Endometrium (tissue), 2 donors: ENCODE measurements around the gene KLF1.

Experiments
- FAIRE-seq: peaks from 2 replicates; lab custom pipeline; 2012; peaks lifted over from hg19 to GRCh38; lab: Jason Lieb, UNC
- donor health status: control.
- donor health status: control.

The KLF1 gene

DNA sequence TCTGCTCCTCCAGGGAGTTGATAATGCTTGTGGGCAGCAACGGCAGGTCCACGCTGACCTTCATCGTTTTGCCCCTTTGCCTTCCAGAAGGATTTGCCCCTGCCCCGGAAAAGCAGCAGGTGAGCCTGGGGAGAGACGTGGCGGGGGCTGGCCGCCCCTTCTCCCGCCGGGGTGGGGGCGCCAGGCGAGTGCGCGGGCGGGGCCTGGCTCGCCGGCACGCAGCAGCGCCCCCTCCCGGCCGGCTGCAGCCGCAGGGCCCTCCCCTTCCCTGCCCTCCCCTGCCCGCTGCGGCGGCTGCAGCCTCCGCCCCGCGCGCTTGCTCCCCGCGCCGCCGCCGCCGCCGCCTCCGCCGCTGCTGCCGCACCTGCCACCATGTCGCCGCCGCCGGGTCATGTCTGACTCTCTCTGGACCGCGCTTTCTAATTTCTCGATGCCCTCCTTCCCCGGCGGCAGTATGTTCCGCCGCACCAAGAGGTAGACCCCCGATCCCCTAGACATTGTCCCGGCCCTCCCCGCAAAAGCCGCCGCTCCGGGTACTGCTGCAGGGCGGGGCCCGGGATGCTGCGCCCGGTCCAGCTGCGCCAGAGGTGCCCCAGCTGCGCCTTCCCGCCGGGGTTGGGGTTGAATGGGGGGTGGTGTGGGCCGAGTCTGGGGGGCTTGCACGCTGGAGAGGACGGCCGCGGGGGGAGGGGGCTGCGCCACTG lies 48.7 kb downstream of the KLF1 start, which contains the start of gene MAST1:
TSS of gene MAST1 (plus strand) at position 334 of the 704 bp plus-strand sequence. CDS start at position 392, 58 bp downstream.
- FAIRE-seq: no peak

DNA sequence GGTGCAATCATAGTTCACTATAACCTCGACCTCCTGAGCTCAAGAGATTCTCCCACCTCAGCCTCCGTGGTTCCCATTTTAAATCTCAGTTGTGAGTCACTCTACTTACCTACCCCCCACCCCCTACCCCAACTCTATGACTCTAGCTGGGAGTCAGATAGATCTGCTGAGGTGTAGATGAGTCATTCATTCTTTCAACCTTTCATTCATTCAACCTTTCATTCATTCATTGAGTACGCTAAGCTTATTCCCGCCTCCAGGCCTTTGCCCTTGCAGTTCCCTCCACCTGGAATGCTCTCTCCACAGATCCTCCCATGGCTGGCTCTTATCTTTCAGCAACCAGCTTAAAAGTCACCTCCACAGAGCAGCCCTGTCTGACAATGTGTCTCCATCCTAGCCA lies 49.8 kb downstream of the KLF1 start:
- no peak for FAIRE-seq

DNA sequence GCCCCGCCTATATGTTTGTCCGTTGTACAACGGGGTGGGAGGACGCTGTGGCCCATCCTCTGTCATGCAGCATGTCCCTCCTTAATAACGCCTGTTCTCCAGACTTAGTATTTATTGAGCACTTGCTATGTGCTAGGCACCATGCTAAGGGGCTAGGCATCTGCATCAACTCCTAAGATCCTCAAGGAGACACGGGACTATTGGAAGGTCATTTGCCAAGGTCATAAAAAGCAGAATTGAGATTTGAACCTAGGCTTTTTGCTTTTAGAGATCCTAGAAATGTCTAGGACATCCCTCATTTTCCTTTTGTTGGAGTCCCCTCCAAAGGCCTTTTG lies 50.5 kb downstream of the KLF1 start:
- FAIRE-seq: no peak

DNA sequence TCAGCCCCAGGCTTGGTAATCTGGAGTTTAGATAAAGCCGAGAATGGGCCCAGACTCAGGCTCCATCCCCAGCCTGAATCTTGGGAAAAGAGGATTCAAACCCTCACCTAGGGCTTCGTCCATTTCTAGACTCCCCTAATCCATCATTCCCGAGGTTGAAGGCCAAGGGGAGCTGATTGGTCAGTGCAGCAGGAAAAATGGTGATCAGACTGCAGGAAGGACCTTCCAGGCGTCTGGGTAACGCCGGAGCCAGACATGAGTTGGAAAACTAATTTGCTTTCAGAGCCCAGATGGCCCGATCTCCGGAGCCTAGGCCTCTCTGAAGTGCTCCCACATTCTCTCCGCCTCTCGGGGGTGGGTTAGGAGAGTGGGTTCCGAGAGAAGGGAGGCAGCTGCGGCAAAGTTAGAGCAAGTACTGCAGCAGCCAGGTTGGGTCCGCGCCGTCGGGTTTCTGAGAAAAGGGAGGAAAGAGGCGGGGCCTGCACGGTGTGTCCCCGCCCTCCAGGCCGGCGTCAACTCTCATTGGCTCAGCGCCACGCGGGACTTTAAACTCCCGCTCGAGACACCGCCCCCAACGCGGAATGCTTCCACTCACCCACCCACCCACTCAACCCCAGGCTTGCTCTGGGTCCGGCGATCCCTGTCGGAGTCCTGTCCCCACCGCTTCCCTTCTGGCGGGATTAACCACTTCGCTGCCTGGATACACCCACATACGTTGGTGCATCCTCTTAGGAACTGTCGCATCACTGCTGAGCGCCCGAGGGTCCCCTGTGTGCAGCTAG lies 51.8 kb downstream of the KLF1 start:
- no peak for FAIRE-seq

DNA sequence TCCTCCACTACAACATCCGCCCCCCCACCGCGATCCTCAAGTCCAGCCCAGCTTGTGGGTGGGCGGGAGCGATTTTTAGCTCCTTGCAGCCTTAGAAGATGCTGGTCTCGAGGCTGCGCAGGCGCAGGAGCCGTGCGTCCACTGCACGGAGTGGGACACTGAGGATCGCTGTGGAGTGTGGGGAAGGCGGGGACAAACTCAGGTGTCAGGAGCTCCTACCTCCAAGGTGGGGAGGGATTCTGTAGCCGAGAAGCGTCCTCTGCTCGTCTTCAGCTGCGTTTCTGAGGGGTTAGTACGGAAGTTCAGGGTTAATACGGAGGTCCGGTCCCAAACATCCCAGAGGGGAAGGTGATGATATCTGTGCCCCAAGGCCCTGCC lies 52.4 kb downstream of the KLF1 start, which contains the start of gene RTBDN:
TSS of gene RTBDN (minus strand) at position 14 of the 378 bp plus-strand sequence. CDS start 4,600 bp downstream, outside the sequence.
- no peak for FAIRE-seq
